Endothelial cell of umbilical vein (primary cell): Measurements from ENCODE around the gene MARK3. TPM values are rescaled to one million over a fixed set of nuclear protein-coding genes. Genes with fewer than 3 reads are reported as not detected.

Experiments
- BruUV-seq: library from RNA; stranded (reverse); fragments of 400-500 nt; replicated peaks from 2 replicates; lab custom pipeline; 2021; lab: Mats Ljungman, UMichigan
- CTCF ChIA-PET: fragments of 300-600, 350-600 bp; sonication (Branson Sonifier 250); formaldehyde crosslinking; loops from one replicate; lab custom pipeline; 2021; ENCODE audit warnings: antibody characterized with exemption, inconsistent platforms; lab: Charles Lee
- POLR2A ChIA-PET: fragments of 300-600, 350-600 bp; sonication (Branson Sonifier 250); formaldehyde crosslinking; loops from one replicate; lab custom pipeline; 2021; ENCODE audit warnings: antibody characterized with exemption, inconsistent platforms; lab: Charles Lee
- DNase-seq: peaks from one replicate; pipeline ENCODE4 v3.0.0-alpha.2; 2011; ENCODE audit warnings: low read depth, low spot score
- FAIRE-seq: peaks from 2 replicates; lab custom pipeline; 2011; peaks lifted over from hg19 to GRCh38; lab: Jason Lieb, UNC
- H2AFZ ChIP-seq: 2 replicates; pipeline ENCODE4 v1.6.0; 2012; ENCODE audit warnings: low read depth, low read length, control low read depth, inconsistent platforms
- H3K27ac ChIP-seq: 2 replicates; pipeline ENCODE4 v1.5.1; 2011; ENCODE audit warnings: low read depth, mild to moderate bottlenecking, control low read depth, low read length, moderate library complexity; ENCODE audit not compliant: insufficient read depth
- H3K27me3 ChIP-seq, 2 experiments: 2 replicates each; pipeline versions ENCODE4 v1.6.0 to v1.6.1; 2011; ENCODE audit warnings: low read length in 2 of 2, mixed read lengths in 1 of 2; ENCODE audit not compliant: control insufficient read depth in 2 of 2, insufficient read depth in 2 of 2
- H3K36me3 ChIP-seq, 2 experiments: 2 replicates in 1 of 2; 3 replicates in 1 of 2; pipeline ENCODE4 v1.5.1; 2011; ENCODE audit warnings: low read length in 2 of 2, mild to moderate bottlenecking in 1 of 2, moderate library complexity in 1 of 2; ENCODE audit not compliant: control insufficient read depth in 2 of 2, insufficient read depth in 2 of 2; ENCODE audit errors: extremely low read depth in 1 of 2
- H3K4me1 ChIP-seq: 3 replicates; pipeline ENCODE4 v1.5.1; 2011; ENCODE audit warnings: mild to moderate bottlenecking, low read length; ENCODE audit not compliant: control insufficient read depth, insufficient read depth; ENCODE audit errors: extremely low read depth
- H3K4me2 ChIP-seq: 2 replicates; pipeline ENCODE4 v1.6.1; 2011; ENCODE audit warnings: low read length, control low read depth, mixed read lengths; ENCODE audit not compliant: insufficient read depth
- H3K4me3 ChIP-seq, 3 experiments: fragments of 200-600 bp in 1 of 3; sonication (generic), shearing (Covaris generic) in 1 of 3; replicated peaks in 1 of 3; 2 replicates each; pipeline ENCODE4 v1.5.1; 2011 to 2016; ENCODE audit warnings: control low read depth in 3 of 3, low read length in 3 of 3, mild to moderate bottlenecking in 2 of 3, inconsistent platforms in 1 of 3, low read depth in 1 of 3, moderate library complexity in 1 of 3; ENCODE audit not compliant: insufficient read depth in 1 of 3
- H3K79me2 ChIP-seq: 2 replicates; pipeline ENCODE4 v1.6.0; 2012; ENCODE audit warnings: low read length, inconsistent platforms; ENCODE audit not compliant: control insufficient read depth, insufficient read depth
- H3K9ac ChIP-seq: replicated peaks from 2 replicates; pipeline ENCODE3; 2011; ENCODE audit warnings: low read length, control low read depth; ENCODE audit not compliant: insufficient read depth; ENCODE audit errors: extremely low read depth
- H3K9me1 ChIP-seq: replicated peaks from 3 replicates; pipeline ENCODE4 v1.6.0; 2011; ENCODE audit warnings: mild to moderate bottlenecking, low read length; ENCODE audit not compliant: control insufficient read depth, insufficient read depth; ENCODE audit errors: extremely low read depth
- H3K9me3 ChIP-seq: replicated peaks from 2 replicates; pipeline ENCODE4 v1.5.1; 2012; ENCODE audit warnings: low read length, inconsistent platforms; ENCODE audit not compliant: control insufficient read depth, insufficient read depth
- H4K20me1 ChIP-seq: replicated peaks from 2 replicates; pipeline ENCODE3; 2011; ENCODE audit warnings: mild to moderate bottlenecking, low read length; ENCODE audit not compliant: control insufficient read depth, insufficient read depth; ENCODE audit errors: extremely low read depth
- CTCF ChIP-seq, 2 donors: IDR thresholded peaks; 1 replicate in 1 of 2; 2 replicates in 1 of 2; pipeline ENCODE4 v1.5.1; 2011; ENCODE audit warnings: low read length in 2 of 2, mild to moderate bottlenecking in 2 of 2, moderate library complexity in 2 of 2, control low read depth in 1 of 2, inconsistent platforms in 1 of 2, low read depth in 1 of 2; ENCODE audit not compliant: insufficient read depth in 1 of 2; ENCODE audit errors: extremely low read depth in 1 of 2
- JUN ChIP-seq: IDR thresholded peaks from 2 replicates; pipeline ENCODE4 v1.6.1; 2011; ENCODE audit warnings: borderline replicate concordance, low read depth; ENCODE audit not compliant: insufficient read length, insufficient read depth
- MYC ChIP-seq: IDR thresholded peaks from one replicate; pipeline ENCODE4 v1.6.1; 2011; ENCODE audit warnings: mild to moderate bottlenecking, low read depth, low read length
- POLR2A ChIP-seq: IDR thresholded peaks from 2 replicates; pipeline ENCODE4 v1.6.1; 2012; ENCODE audit warnings: low read depth, mild to moderate bottlenecking, control low read depth, low read length
- POLR2AphosphoS5 ChIP-seq: IDR thresholded peaks from 2 replicates; pipeline ENCODE4 v1.6.1; 2012; ENCODE audit warnings: low read depth, mild to moderate bottlenecking, control low read depth, low read length, moderate library complexity; ENCODE audit not compliant: insufficient read depth
- dilution Hi-C: fragments of 300-500 bp; cut with MboI; formaldehyde crosslinking; loops from one replicate; pipeline ENCODE4 v1.15.0; 2019; ENCODE audit warnings: low sequenced_read_pairs; ENCODE audit not compliant: extremely low pct_ligation_motif_present
- intact Hi-C: fragments of 100-400 bp; cut with micrococcal nuclease; formaldehyde crosslinking; loops from one replicate; pipeline ENCODE4 v1.10.0; 2022
- polyA plus RNA-seq, 4 experiments: library from polyadenylated mRNA; depleted of rRNA in 3 of 4; stranded (reverse) in 3 of 4; unstranded in 1 of 4; fragments of >200 nt; gene quantifications; 2 replicates each; pipeline versions ENCODE4 v1.2.1 to v1.2.3, GENCODE V29; 2011 to 2012; ENCODE audit warnings: missing spikeins in 1 of 4
- total RNA-seq: library from RNA; stranded (reverse); gene quantifications from 2 replicates; pipeline ENCODE4 v1.2.3, GENCODE V29; 2021

MARK3 gene
- total and polyA plus RNA-seq, 2 donors (not counting 3 experiments of a cell fraction or from before 2014, with no cell fraction given), result 46.6 to 96.1 TPM

DNA sequence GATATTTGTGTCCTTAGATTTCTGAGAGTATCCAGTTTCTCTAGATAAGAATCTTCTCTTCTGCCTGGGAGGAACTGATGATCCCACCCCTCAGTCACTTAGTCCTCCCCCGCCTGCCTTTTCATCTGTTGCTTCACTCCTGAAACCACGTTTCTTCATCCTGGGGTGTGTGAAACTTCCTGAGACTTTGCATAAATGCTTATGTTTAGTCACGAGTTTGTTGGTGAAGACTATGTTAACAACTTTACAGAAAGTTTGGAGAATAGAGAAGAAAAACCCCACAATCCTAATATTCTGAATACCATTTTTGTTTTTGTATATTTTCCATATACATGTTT is 33.2 kb downstream of the MARK3 start:
- Histone ChIP-seq H2AFZ (no peak overlapping the region), H3K27ac (no peak overlapping the region), H4K20me1 (peaks cover 4% of the 10 kb centered on the region), H3K9me3 (no peaks in the 10 kb centered on the region), H3K27me3 (no peaks in the 10 kb centered on the region), H3K4me2 (no peak overlapping the region), H3K9ac (no peak overlapping the region), H3K4me1 (peaks cover 5% of the 10 kb centered on the region), H3K9me1 (no peaks in the 10 kb centered on the region), H3K36me3 (peaks cover 0 to 3% of the 10 kb centered on the region in 2 experiments), H3K79me2 (peaks cover 63% of the 10 kb centered on the region), H3K4me3 (no peak overlapping the region)
- no TSS peak for BruUV-seq
- DNase-seq (no peak), FAIRE-seq (no peak)
- dilution Hi-C loops (no loop called here), intact Hi-C loops (no loop called here)
- no peak for TF ChIP-seq POLR2A
- no peak for TF ChIP-seq CTCF (IDR thresholded peaks at IDR 0.05; ENCODE audit: extremely low read depth in 1 of 2, insufficient read depth in 1 of 2, low read depth in 1 of 2, low read length in 2 of 2)
- no peak for TF ChIP-seq MYC
- no peak for TF ChIP-seq JUN
- no peak for TF ChIP-seq POLR2AphosphoS5
- CTCF ChIA-PET, result interaction anchor here (0.6 kb wide), 1 partner anchor 28 kb away, joined by 4 read pairs; no protein-coding TSS in a partner anchor
- POLR2A ChIA-PET, result interaction anchor here (0.6 kb wide), 1 partner anchor 9 kb away, joined by 6 read pairs; no protein-coding TSS in a partner anchor

DNA sequence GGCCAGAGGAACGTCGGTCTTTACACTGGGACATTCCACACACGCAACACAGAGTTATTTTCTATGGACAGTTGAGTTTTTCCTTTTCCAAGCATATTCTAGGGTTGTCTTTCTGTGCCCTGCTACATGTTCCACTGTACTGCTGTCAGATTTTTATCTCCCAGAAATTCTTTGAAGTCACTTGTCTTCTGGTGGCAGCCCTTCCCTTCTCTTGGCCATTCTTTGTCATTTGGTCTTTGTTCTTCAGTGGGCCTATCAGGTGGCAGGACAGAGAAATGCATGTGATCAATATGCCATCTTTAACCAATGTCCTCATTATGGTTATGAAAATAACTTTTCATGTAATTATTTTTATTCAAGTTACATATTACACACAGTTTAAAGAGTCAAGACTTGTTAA is 36.3 kb downstream of the MARK3 start:
- CTCF ChIA-PET, result no interaction called here
- no peak for DNase-seq
- H3K27me3 ChIP-seq, result no peaks in the 10 kb centered on the region
- no peak overlapping the region for H3K4me2 ChIP-seq
- FAIRE-seq, result peak; percentile 33
- no peak overlapping the region for H3K9ac ChIP-seq
- intact Hi-C loops, result no loop called here
- H3K79me2 ChIP-seq, result peaks cover 67% of the 10 kb centered on the region
- POLR2A ChIA-PET, result no interaction called here
- no peak for TF ChIP-seq POLR2AphosphoS5
- H3K27ac ChIP-seq, result no peak overlapping the region
- H3K36me3 ChIP-seq, result no peaks in the 10 kb centered on the region
- no peak overlapping the region for H2AFZ ChIP-seq
- peaks cover 6% of the 10 kb centered on the region for H4K20me1 ChIP-seq
- BruUV-seq, result no TSS peak
- H3K9me3 ChIP-seq, result no peaks in the 10 kb centered on the region
- peaks cover 5% of the 10 kb centered on the region for H3K4me1 ChIP-seq
- H3K4me3 ChIP-seq, result no peak overlapping the region
- dilution Hi-C loops, result no loop called here
- H3K9me1 ChIP-seq, result no peaks in the 10 kb centered on the region
